HL-60 (cell line): ENCODE results near the gene SHROOM3.

Experiments
- DNase-seq, 2 experiments: peaks; one replicate each; pipeline ENCODE4 v3.0.0-alpha.2; 2010 to 2020; ENCODE audit warnings: low read depth in 1 of 2, low spot score in 1 of 2
- H3K27ac ChIP-seq: fragments of 250-450 bp; sonication (Bioruptor Pico); replicated peaks from 2 replicates; pipeline ENCODE4 v1.5.1; 2020; ENCODE audit warnings: mild to moderate bottlenecking, moderate library complexity
- H3K27me3 ChIP-seq: fragments of 250-450 bp; sonication (Bioruptor Pico); 2 replicates; pipeline ENCODE4 v1.5.1; 2021; ENCODE audit warnings: mild to moderate bottlenecking, moderate library complexity; ENCODE audit not compliant: insufficient read depth, poor library complexity, severe bottlenecking
- H3K4me3 ChIP-seq: replicated peaks from 2 replicates; pipeline ENCODE4 v1.5.1; 2011; ENCODE audit warnings: mild to moderate bottlenecking, control low read depth, low read length; ENCODE audit not compliant: insufficient read depth
- CTCF ChIP-seq: IDR thresholded peaks from one replicate; pipeline ENCODE4 v1.5.1; 2011; ENCODE audit warnings: low read length, control low read depth, inconsistent platforms; ENCODE audit not compliant: insufficient read depth
- GABPA ChIP-seq: IDR thresholded peaks from 2 replicates; pipeline ENCODE4 v1.6.1; 2012; ENCODE audit warnings: low read depth
- POLR2AphosphoS5 ChIP-seq: IDR thresholded peaks from 2 replicates; pipeline ENCODE4 v1.6.1; 2012; ENCODE audit warnings: low read depth
- REST ChIP-seq: IDR thresholded peaks from 2 replicates; pipeline ENCODE4 v1.6.1; 2012; ENCODE audit warnings: low read depth; ENCODE audit not compliant: insufficient replicate concordance
- SPI1 ChIP-seq: IDR thresholded peaks from 2 replicates; pipeline ENCODE4 v1.6.1; 2012; ENCODE audit warnings: low read depth, mild to moderate bottlenecking, borderline replicate concordance

Gene SHROOM3

GRCh38 chr4:76548704-76549103 lies 113.7 kb downstream of the SHROOM3 start:
- no peak for DNase-seq
- TF ChIP-seq CTCF (no peak), GABPA (no peak), REST (no peak), SPI1 (no peak), POLR2AphosphoS5 (no peak)
- no peak overlapping the region for H3K4me3 ChIP-seq
- H3K27ac ChIP-seq = no peak overlapping the region
- peaks cover 2% of the 10 kb centered on the region for H3K27me3 ChIP-seq

GRCh38 chr4:76549765-76550164 lies 114.7 kb downstream of the SHROOM3 start:
- TF ChIP-seq REST = no peak
- no peak for TF ChIP-seq SPI1
- H3K27ac ChIP-seq = no peak overlapping the region
- H3K4me3 ChIP-seq = no peak overlapping the region
- no peak for DNase-seq
- H3K27me3 ChIP-seq = peaks cover 2% of the 10 kb centered on the region

- DNase-seq = no peak
- Histone ChIP-seq H3K27ac (no peak overlapping the region), H3K27me3 (peaks cover under 1% of the 10 kb centered on the region), H3K4me3 (no peak overlapping the region)
- TF ChIP-seq GABPA = no peak
- TF ChIP-seq CTCF = no peak
- no peak for TF ChIP-seq REST
- no peak for TF ChIP-seq SPI1
- no peak for TF ChIP-seq POLR2AphosphoS5
These were observed 116.1 kb downstream of the SHROOM3 start for GRCh38 chr4:76550966-76551780.
